ENCODE measurements around the gene WDR37. TPM values are rescaled to one million over a fixed set of nuclear protein-coding genes. Genes with fewer than 3 reads are reported as not detected.

Gene WDR37
- total and polyA plus RNA-seq, 2 donors (not counting 1 experiment from before 2014, with no cell fraction given) = 17.3 to 33.2 TPM

- ChIA-PET POLR2A (no interaction called here), CTCF (interaction anchor here (0.6 kb wide), 1 partner anchor 587 kb away, joined by 3 read pairs; no protein-coding TSS in a partner anchor)
- DNase-seq (no peak), ATAC-seq (ENCODE audit: low read depth) (no peak)
- peaks cover 27% of the 10 kb centered on the region for H4K20me1 ChIP-seq (ENCODE audit: control insufficient read depth, insufficient read depth, low read length, poor library complexity, severe bottlenecking)
- H3K4me3 ChIP-seq (ENCODE audit: control extremely low read depth in 1 of 5, extremely low read depth in 1 of 5, insufficient read depth in 1 of 5, low read depth in 2 of 5, low read length in 4 of 5) = no peak overlapping the region
- H2AFZ ChIP-seq (ENCODE audit: insufficient read depth, low read depth, low read length, poor library complexity, severe bottlenecking) = no peak overlapping the region
- H3K9me3 ChIP-seq (ENCODE audit: control extremely low read depth in 1 of 3, control insufficient read depth in 2 of 3, insufficient read depth in 1 of 3, low read length in 2 of 3) = no peaks in the 10 kb centered on the region
- no peaks in the 10 kb centered on the region for H3K27me3 Mint-ChIP-seq
- no peak overlapping the region for H3K4me3 Mint-ChIP-seq
- no peaks in the 10 kb centered on the region for H3K4me1 ChIP-seq (ENCODE audit: control insufficient read depth in 2 of 2, insufficient read depth in 2 of 2, low read length in 2 of 2)
- no peaks in the 10 kb centered on the region for H3K4me1 Mint-ChIP-seq
- peaks cover 0 to 56% of the 10 kb centered on the region in 2 experiments for H3K36me3 ChIP-seq (replicated peaks in 1 of 2; ENCODE audit: control extremely low read depth in 1 of 2, control insufficient read depth in 1 of 2, extremely low read depth in 1 of 2, insufficient read depth in 2 of 2, low read length in 1 of 2)
- peaks cover 34% of the 10 kb centered on the region for H3K79me2 ChIP-seq (ENCODE audit: control insufficient read depth, insufficient read depth, low read length)
- no peak overlapping the region for H3K4me2 ChIP-seq (replicated peaks; ENCODE audit: low read depth, low read length, poor library complexity, severe bottlenecking)
- H3K27me3 ChIP-seq (replicated peaks in 1 of 4; ENCODE audit: control extremely low read depth in 1 of 4, control insufficient read depth in 3 of 4, insufficient read depth in 4 of 4, low read length in 3 of 4) = no peaks in the 10 kb centered on the region
- no peak overlapping the region for H3K27ac ChIP-seq (ENCODE audit: low read length in 2 of 2)
- TF ChIP-seq CTCF (IDR thresholded peaks at IDR 0.05) = no peak
- TF ChIP-seq EZH2 (IDR thresholded peaks at IDR 0.05; ENCODE audit: borderline replicate concordance, insufficient read depth, low read depth, low read length, poor library complexity, severe bottlenecking) = no peak
- H3K9ac ChIP-seq (ENCODE audit: low read length) = no peak overlapping the region
- H3K27ac Mint-ChIP-seq = no peak overlapping the region
- intact Hi-C loops (cut with micrococcal nuclease) = no loop called here
- no peaks in the 10 kb centered on the region for H3K9me3 Mint-ChIP-seq (ENCODE audit: insufficient read depth)
Measured at GRCh38 chr10:1078668-1079067, 22.5 kb downstream of the WDR37 start.

- H3K79me2 ChIP-seq (ENCODE audit: control insufficient read depth, insufficient read depth, low read length) = peaks cover 25% of the 10 kb centered on the region
- DNase-seq (no peak), ATAC-seq (ENCODE audit: low read depth) (no peak)
- no peak overlapping the region for H3K4me3 ChIP-seq (ENCODE audit: control extremely low read depth in 1 of 5, extremely low read depth in 1 of 5, insufficient read depth in 1 of 5, low read depth in 2 of 5, low read length in 4 of 5)
- ChIA-PET CTCF (interaction anchor here (0.6 kb wide), 1 partner anchor 12 kb away, joined by 3 read pairs; no protein-coding TSS in a partner anchor), POLR2A (no interaction called here)
- H3K9me3 ChIP-seq (ENCODE audit: control extremely low read depth in 1 of 3, control insufficient read depth in 2 of 3, insufficient read depth in 1 of 3, low read length in 2 of 3) = no peaks in the 10 kb centered on the region
- H3K36me3 ChIP-seq (replicated peaks in 1 of 2; ENCODE audit: control extremely low read depth in 1 of 2, control insufficient read depth in 1 of 2, extremely low read depth in 1 of 2, insufficient read depth in 2 of 2, low read length in 1 of 2) = peaks cover 5 to 83% of the 10 kb centered on the region in 2 experiments
- no peaks in the 10 kb centered on the region for H3K4me1 Mint-ChIP-seq
- H2AFZ ChIP-seq (ENCODE audit: insufficient read depth, low read depth, low read length, poor library complexity, severe bottlenecking) = no peak overlapping the region
- H3K9me3 Mint-ChIP-seq (ENCODE audit: insufficient read depth) = no peaks in the 10 kb centered on the region
- no peak overlapping the region for H3K9ac ChIP-seq (ENCODE audit: low read length)
- H3K27me3 ChIP-seq (replicated peaks in 1 of 4; ENCODE audit: control extremely low read depth in 1 of 4, control insufficient read depth in 3 of 4, insufficient read depth in 4 of 4, low read length in 3 of 4) = no peaks in the 10 kb centered on the region
- TF ChIP-seq EZH2 (IDR thresholded peaks at IDR 0.05; ENCODE audit: borderline replicate concordance, insufficient read depth, low read depth, low read length, poor library complexity, severe bottlenecking) = no peak
- peaks cover 21% of the 10 kb centered on the region for H4K20me1 ChIP-seq (ENCODE audit: control insufficient read depth, insufficient read depth, low read length, poor library complexity, severe bottlenecking)
- WGBS (ENCODE audit: insufficient coverage) = 95% methylated on average over 16 of the region's 17 CpGs
- no peaks in the 10 kb centered on the region for H3K4me1 ChIP-seq (ENCODE audit: control insufficient read depth in 2 of 2, insufficient read depth in 2 of 2, low read length in 2 of 2)
- H3K4me3 Mint-ChIP-seq = no peak overlapping the region
- H3K27ac Mint-ChIP-seq = no peak overlapping the region
- H3K27ac ChIP-seq (ENCODE audit: low read length in 2 of 2) = no peak overlapping the region
- H3K27me3 Mint-ChIP-seq = no peaks in the 10 kb centered on the region
- intact Hi-C loops (cut with micrococcal nuclease) = no loop called here
- no peak overlapping the region for H3K4me2 ChIP-seq (replicated peaks; ENCODE audit: low read depth, low read length, poor library complexity, severe bottlenecking)
Measured at GRCh38 chr10:1083581-1083980, 27.4 kb downstream of the WDR37 start.

Data from B cell (primary cell).